Lower lobe of right lung (tissue), 2 donors: Measurements from ENCODE around the gene TLK1. TPM values are rescaled to one million over a fixed set of nuclear protein-coding genes. Genes with fewer than 3 reads are reported as not detected.
"Not testable (repeated sequence)": the region's sequence is repeated elsewhere in the genome, so short reads cannot be mapped to it uniquely, and the experiment has no call there.

ENCODE experiments used
- ATAC-seq, 2 donors: fragments of 200-7000 bp; cut with Tn5 transposase; one replicate each; pipeline ENCODE4 v1.9.1; 2020 to 2022; ENCODE audit warnings: mild to moderate bottlenecking in 2 of 2, moderate library complexity in 2 of 2
- DNase-seq: peaks from one replicate; pipeline ENCODE4 v3.0.0-alpha.2; 2020
- H3K27ac ChIP-seq: fragments of 200-600 bp; one replicate; pipeline ENCODE4 v1.8.0; 2022
- H3K27me3 ChIP-seq: fragments of 200-600 bp; one replicate; pipeline ENCODE4 v1.8.0; 2022; ENCODE audit warnings: low read depth
- H3K36me3 ChIP-seq: fragments of 200-600 bp; one replicate; pipeline ENCODE4 v1.8.0; 2022; ENCODE audit warnings: mild to moderate bottlenecking
- H3K4me1 ChIP-seq: fragments of 200-600 bp; one replicate; pipeline ENCODE4 v1.8.0; 2022
- H3K4me3 ChIP-seq: fragments of 200-600 bp; one replicate; pipeline ENCODE4 v1.8.0; 2022; ENCODE audit warnings: mild to moderate bottlenecking
- H3K9me3 ChIP-seq: fragments of 200-600 bp; one replicate; pipeline ENCODE4 v1.8.0; 2022
- intact Hi-C: fragments of 100-400 bp; cut with DNase I; formaldehyde crosslinking; loops from one replicate; pipeline ENCODE4 v1.11.0; 2022
- total RNA-seq: library from RNA; stranded (reverse); fragmentation: NEBNext Ultra II Directional; extraction: Animal tissue kit (Norgen Biotek cat#: 25700); gene quantifications from one replicate; pipeline ENCODE4 v1.2.1, GENCODE V29; 2021
- TF ChIP-seq, protein P1 (sequence below): fragments of 200-600 bp; IDR thresholded peaks from one replicate; pipeline ENCODE4 v1.8.0; 2022; ENCODE audit warnings: antibody characterized with exemption, mild to moderate bottlenecking
- donor health status: DM: no; HTN: yes; CAD: no; lungs with severe emphysema.

The TLK1 gene
- total RNA-seq, 1 donor from 2014 or later, result 58.2 TPM

DNA sequence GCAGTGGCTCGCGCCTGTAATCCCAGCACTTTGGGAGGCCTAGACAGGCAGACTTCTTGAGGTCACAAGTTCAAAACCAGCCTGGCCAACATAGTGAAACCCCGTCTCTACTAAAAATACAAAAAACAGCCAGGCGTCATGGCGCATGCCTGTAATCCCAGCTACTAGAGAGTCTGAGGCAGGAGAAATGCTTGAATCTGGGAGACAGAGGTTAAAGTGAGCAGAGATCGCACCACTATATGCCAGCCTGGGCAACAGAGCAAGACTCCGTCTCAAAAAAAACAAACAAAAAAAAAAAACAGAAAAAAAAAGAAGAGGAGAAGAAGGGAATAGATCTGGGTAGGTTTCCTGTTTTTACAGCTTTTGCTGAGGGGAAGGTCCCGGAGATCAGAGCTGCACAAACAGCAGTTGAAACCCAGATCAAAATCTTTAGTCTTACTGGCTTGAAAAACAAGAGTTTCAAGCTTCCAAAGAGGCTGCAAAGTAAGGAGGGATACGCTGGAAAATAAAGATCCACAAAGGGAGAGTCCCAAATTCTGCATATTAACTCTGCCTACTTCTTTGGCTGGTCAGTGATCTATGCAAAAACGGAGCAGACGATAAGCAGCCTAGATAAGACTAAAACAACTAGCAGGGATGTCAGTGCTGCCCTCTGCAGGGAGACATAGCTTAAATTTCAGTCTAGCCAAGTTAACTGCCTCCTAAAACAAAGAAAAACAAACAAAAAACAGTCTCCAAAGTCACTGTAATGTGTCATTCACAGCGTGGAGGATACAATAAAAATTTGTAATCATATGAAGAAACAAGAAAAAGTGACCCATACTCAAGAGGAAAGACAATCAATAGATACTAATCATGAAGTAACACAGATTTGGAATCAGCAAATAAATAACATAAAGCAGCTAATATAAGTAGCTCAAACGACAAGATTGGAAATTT, 74.1 kb downstream of the TLK1 start:
- no peak overlapping the region for H3K27ac ChIP-seq
- intact Hi-C loops, result no loop called here
- H3K36me3 ChIP-seq, result peaks cover 4% of the 10 kb centered on the region
- DNase-seq (no peak), ATAC-seq (peak; percentile 60 to 74)
- H3K4me1 ChIP-seq, result peaks cover 13% of the 10 kb centered on the region
- TF ChIP-seq, protein P1, sequence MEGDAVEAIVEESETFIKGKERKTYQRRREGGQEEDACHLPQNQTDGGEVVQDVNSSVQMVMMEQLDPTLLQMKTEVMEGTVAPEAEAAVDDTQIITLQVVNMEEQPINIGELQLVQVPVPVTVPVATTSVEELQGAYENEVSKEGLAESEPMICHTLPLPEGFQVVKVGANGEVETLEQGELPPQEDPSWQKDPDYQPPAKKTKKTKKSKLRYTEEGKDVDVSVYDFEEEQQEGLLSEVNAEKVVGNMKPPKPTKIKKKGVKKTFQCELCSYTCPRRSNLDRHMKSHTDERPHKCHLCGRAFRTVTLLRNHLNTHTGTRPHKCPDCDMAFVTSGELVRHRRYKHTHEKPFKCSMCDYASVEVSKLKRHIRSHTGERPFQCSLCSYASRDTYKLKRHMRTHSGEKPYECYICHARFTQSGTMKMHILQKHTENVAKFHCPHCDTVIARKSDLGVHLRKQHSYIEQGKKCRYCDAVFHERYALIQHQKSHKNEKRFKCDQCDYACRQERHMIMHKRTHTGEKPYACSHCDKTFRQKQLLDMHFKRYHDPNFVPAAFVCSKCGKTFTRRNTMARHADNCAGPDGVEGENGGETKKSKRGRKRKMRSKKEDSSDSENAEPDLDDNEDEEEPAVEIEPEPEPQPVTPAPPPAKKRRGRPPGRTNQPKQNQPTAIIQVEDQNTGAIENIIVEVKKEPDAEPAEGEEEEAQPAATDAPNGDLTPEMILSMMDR, result peak; percentile 54
- no peaks in the 10 kb centered on the region for H3K27me3 ChIP-seq
- H3K9me3 ChIP-seq, result no peaks in the 10 kb centered on the region
- H3K4me3 ChIP-seq, result no peak overlapping the region

DNA sequence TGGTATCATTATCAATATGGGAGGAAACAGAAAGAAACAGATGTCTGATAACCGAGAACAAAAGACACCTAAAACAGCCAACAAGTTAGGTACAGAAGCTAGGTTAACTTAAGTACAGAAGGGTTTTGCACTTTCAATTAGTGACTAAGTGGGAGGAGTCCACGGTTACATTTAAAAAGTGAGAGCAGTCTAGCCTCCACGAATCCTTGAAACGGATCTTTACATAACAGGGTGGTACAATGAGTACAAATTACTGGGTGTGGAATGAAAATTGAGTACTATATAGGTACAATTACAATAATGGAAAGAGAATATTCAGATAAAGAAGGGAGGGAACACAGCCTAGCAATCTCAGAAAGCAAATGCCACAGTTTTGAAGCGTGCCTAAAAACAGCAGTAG, 76.6 kb downstream of the TLK1 start:
- Histone ChIP-seq H3K27ac (no peak overlapping the region), H3K4me3 (no peak overlapping the region), H3K9me3 (no peaks in the 10 kb centered on the region), H3K36me3 (peaks cover 11% of the 10 kb centered on the region), H3K4me1 (peaks cover 13% of the 10 kb centered on the region), H3K27me3 (no peaks in the 10 kb centered on the region)
- DNase-seq (no peak), ATAC-seq (no peak)
- intact Hi-C loops, result no loop called here
- TF ChIP-seq, protein P1, result no peak

DNA sequence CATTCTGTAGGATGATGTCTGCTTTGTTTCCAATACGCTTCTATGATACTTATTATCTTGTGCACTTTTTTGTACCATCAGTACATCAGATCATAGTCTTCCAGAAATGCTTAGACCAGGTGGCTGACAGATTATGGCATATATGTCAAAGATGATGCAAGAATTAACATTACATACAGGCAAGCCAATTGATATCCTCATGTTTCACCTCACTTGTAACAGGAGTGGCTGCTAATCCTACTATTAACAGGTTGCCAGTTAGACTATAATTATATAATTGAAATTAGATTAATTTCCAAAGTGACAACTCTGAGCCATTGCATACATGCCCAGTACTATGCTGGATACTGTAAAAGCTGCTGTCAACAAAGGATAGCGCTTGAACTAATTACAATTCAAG, 77.2 kb downstream of the TLK1 start:
- no peak for DNase-seq
- TF ChIP-seq, protein P1, result no peak
- peaks cover 11% of the 10 kb centered on the region for H3K36me3 ChIP-seq
- ATAC-seq, result no peak
- intact Hi-C loops, result no loop called here
- H3K9me3 ChIP-seq, result no peaks in the 10 kb centered on the region
- H3K27ac ChIP-seq, result no peak overlapping the region
- H3K4me1 ChIP-seq, result peaks cover 13% of the 10 kb centered on the region
- no peaks in the 10 kb centered on the region for H3K27me3 ChIP-seq
- H3K4me3 ChIP-seq, result no peak overlapping the region

DNA sequence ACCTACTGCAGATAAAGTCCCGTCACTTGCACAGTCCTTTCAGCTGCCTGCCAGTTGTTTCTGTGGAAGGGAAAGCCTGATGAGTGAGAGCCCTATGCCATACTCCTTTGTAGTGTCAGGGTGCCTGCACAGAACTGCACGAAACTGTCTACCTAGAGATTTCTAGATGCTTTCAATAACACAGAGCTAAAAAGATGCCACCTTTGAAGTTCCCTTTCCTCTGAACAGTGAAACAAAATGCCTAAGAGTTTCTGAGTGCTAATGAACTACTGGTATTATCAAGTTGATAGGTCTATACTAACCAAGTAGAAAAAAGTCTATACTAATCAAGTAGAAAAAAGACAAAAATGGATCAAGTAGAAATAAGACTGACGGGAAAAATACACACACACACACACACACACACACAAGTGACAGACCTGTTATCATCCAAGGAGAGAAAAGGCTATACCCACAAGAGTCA, 79.0 kb downstream of the TLK1 start:
- intact Hi-C loops, result no loop called here
- DNase-seq, result no peak

DNA sequence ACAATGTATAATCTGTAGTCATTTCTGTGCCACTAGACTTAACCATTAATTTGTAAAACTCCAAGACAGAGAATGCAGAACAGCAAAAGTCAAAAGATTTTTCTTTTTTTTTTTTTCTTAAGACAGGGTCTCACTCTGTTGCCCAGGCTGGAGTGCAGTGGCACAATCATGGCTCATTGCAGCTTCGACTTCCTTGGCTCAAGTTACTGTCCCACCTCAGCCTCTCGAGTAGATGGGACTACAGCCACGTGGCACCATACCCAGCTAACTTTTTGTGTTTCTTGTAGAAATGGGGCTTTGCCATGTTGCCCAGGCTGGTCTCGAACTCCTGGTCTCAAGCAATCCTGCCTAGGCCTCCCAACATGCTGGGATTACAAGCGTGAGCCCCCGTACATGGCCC, 80.1 kb downstream of the TLK1 start:
- ATAC-seq, result no peak
- intact Hi-C loops, result no loop called here
- no peak for DNase-seq

More for the DNA sequence above, 79.0 kb downstream of the TLK1 start:
- ATAC-seq, result no peak
- Histone ChIP-seq H3K4me1 (peaks cover 6% of the 10 kb centered on the region), H3K36me3 (peaks cover 20% of the 10 kb centered on the region), H3K27ac (no peak overlapping the region), H3K4me3 (no peak overlapping the region), H3K27me3 (no peaks in the 10 kb centered on the region), H3K9me3 (no peaks in the 10 kb centered on the region)
- TF ChIP-seq, protein P1, result no peak

DNA sequence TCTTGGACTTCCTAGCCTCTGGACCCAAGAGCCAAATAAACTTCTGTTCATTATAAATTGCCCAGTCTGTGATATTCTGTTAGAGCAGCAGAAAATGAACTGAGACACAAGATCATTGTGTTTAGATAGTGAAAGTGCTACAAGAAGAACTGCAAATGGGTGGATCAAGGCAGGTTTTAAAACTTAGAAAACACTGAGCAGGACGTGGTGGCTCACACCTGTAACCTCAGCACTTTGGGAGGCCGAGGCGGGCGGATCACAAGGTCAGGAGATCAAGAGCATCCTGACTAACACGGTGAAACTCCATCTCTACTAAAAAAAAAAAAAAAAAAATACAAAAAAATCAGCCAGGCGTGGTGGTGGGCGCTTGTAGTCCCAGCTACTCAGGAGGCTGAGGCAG, 84.3 kb downstream of the TLK1 start:
- H3K9me3 ChIP-seq, ATAC-seq, H3K4me1 ChIP-seq, H3K27ac ChIP-seq, H3K27me3 ChIP-seq, intact Hi-C loops, H3K4me3 ChIP-seq, DNase-seq: not testable (repeated sequence)
- peaks cover 14% of the 10 kb centered on the region for H3K36me3 ChIP-seq

More for the DNA sequence above, 80.1 kb downstream of the TLK1 start:
- H3K36me3 ChIP-seq, result peaks cover 20% of the 10 kb centered on the region
- no peak overlapping the region for H3K4me3 ChIP-seq
- H3K4me1 ChIP-seq, result no peaks in the 10 kb centered on the region
- TF ChIP-seq, protein P1, result no peak
- no peaks in the 10 kb centered on the region for H3K9me3 ChIP-seq
- H3K27me3 ChIP-seq, result no peaks in the 10 kb centered on the region
- H3K27ac ChIP-seq, result no peak overlapping the region
